Measurements from ENCODE around the gene ADCY2.

Gene ADCY2

GRCh38 chr5:7418276-7418675 lies 22.3 kb downstream of the ADCY2 start:
- no peaks in the 10 kb centered on the region for H4K20me1 ChIP-seq (ENCODE audit: control insufficient read depth, insufficient read depth, low read depth, low read length)
- no peaks in the 10 kb centered on the region for H3K36me3 ChIP-seq (ENCODE audit: control insufficient read depth, low read length)
- no peaks in the 10 kb centered on the region for H3K27me3 ChIP-seq (ENCODE audit: control insufficient read depth, low read length)
- H3K79me2 ChIP-seq (ENCODE audit: control insufficient read depth, low read length) = no peaks in the 10 kb centered on the region
- no peak for TF ChIP-seq CTCF (IDR thresholded peaks at IDR 0.05; ENCODE audit: low read depth, low read length, poor library complexity, severe bottlenecking)
- no peak for TF ChIP-seq EZH2phosphoT487 (IDR thresholded peaks at IDR 0.05; ENCODE audit: borderline replicate concordance, low read length)
- no peaks in the 10 kb centered on the region for H3K9me2 ChIP-seq (replicated peaks; ENCODE audit: control insufficient read depth, low read length)
- no peaks in the 10 kb centered on the region for H3F3A ChIP-seq (ENCODE audit: control insufficient read depth, insufficient read depth)
- no peak overlapping the region for H3K27ac ChIP-seq (ENCODE audit: low read depth, low read length)
- H3K9me3 ChIP-seq (ENCODE audit: control insufficient read depth, insufficient read depth, low read length) = no peaks in the 10 kb centered on the region
- H3K4me3 ChIP-seq (ENCODE audit: low read length) = no peak overlapping the region
- H3K4me1 ChIP-seq (ENCODE audit: control insufficient read depth, low read length) = no peaks in the 10 kb centered on the region
- no peak overlapping the region for H3K4me2 ChIP-seq (ENCODE audit: low read length)

- Histone ChIP-seq H3K27ac (ENCODE audit: low read depth, low read length) (no peak overlapping the region), H4K20me1 (ENCODE audit: control insufficient read depth, insufficient read depth, low read depth, low read length) (no peaks in the 10 kb centered on the region), H3K9me3 (ENCODE audit: control insufficient read depth, insufficient read depth, low read length) (0 out of 2 replicates have a peak, but pooled peaks cover 4% of the 10 kb centered on the region), H3K9me2 (replicated peaks; ENCODE audit: control insufficient read depth, low read length) (no peaks in the 10 kb centered on the region), H3K4me2 (ENCODE audit: low read length) (no peak overlapping the region), H3K4me1 (ENCODE audit: control insufficient read depth, low read length) (no peaks in the 10 kb centered on the region), H3K36me3 (ENCODE audit: control insufficient read depth, low read length) (no peaks in the 10 kb centered on the region), H3K4me3 (ENCODE audit: low read length) (no peak overlapping the region), H3F3A (ENCODE audit: control insufficient read depth, insufficient read depth) (no peaks in the 10 kb centered on the region), H3K79me2 (ENCODE audit: control insufficient read depth, low read length) (no peaks in the 10 kb centered on the region), H3K27me3 (ENCODE audit: control insufficient read depth, low read length) (no peaks in the 10 kb centered on the region)
- TF ChIP-seq EZH2phosphoT487 (IDR thresholded peaks at IDR 0.05; ENCODE audit: borderline replicate concordance, low read length) (no peak), CTCF (IDR thresholded peaks at IDR 0.05; ENCODE audit: low read depth, low read length, poor library complexity, severe bottlenecking) (no peak)
Measured at GRCh38 chr5:7419367-7419766, 23.4 kb downstream of the ADCY2 start.

DNA sequence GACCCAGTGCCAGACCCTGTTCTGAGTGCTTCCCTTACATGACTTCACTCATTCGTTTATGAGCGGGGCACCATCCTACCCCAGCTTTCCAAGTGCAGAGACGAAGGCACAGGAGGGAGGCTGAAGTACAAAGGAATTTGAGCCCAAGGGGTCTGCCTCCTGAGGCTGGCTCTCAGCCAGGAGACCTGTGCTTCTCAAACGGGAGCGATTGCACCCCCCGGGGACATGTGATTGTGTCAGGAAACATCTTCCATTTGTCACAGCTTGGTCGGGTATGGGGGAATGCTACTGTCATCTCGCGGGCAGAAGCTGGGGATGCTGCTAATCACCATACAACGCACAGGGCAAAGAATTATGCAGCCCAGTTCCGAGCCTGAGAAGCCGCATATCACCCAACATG lies 23.9 kb downstream of the ADCY2 start:
- H3K79me2 ChIP-seq (ENCODE audit: control insufficient read depth, low read length) = no peaks in the 10 kb centered on the region
- H3K4me2 ChIP-seq (ENCODE audit: low read length) = no peak overlapping the region
- 0 out of 2 replicates have a peak, but pooled peaks cover 4% of the 10 kb centered on the region for H3K9me3 ChIP-seq (ENCODE audit: control insufficient read depth, insufficient read depth, low read length)
- no peak overlapping the region for H3K27ac ChIP-seq (ENCODE audit: low read depth, low read length)
- H3K27me3 ChIP-seq (ENCODE audit: control insufficient read depth, low read length) = no peaks in the 10 kb centered on the region
- no peaks in the 10 kb centered on the region for H3F3A ChIP-seq (ENCODE audit: control insufficient read depth, insufficient read depth)
- H4K20me1 ChIP-seq (ENCODE audit: control insufficient read depth, insufficient read depth, low read depth, low read length) = no peaks in the 10 kb centered on the region
- H3K36me3 ChIP-seq (ENCODE audit: control insufficient read depth, low read length) = no peaks in the 10 kb centered on the region
- no peaks in the 10 kb centered on the region for H3K9me2 ChIP-seq (replicated peaks; ENCODE audit: control insufficient read depth, low read length)
- no peaks in the 10 kb centered on the region for H3K4me1 ChIP-seq (ENCODE audit: control insufficient read depth, low read length)
- no peak overlapping the region for H3K4me3 ChIP-seq (ENCODE audit: low read length)
- TF ChIP-seq CTCF (IDR thresholded peaks at IDR 0.05; ENCODE audit: low read depth, low read length, poor library complexity, severe bottlenecking) = no peak
- no peak for TF ChIP-seq EZH2phosphoT487 (IDR thresholded peaks at IDR 0.05; ENCODE audit: borderline replicate concordance, low read length)

Data from DOHH2 (cell line).